ENCODE measurements around the gene CC2D2A.

CC2D2A gene

GRCh38 chr4:15469402-15470127 lies at the start of gene CC2D2A:
Gene CC2D2A, plus strand, starts transcription at chr4:15469882. Its CDS starts 6,051 bp downstream, at chr4:15475933.
- H3K27ac ChIP-seq: no peak within 1 kb of the TSS
- TF ChIP-seq CTCF (IDR thresholded peaks at IDR 0.05): no peak
- H3K27me3 ChIP-seq: peaks cover 36% of the 10 kb centered on the region
- H3K4me3 ChIP-seq (ENCODE audit: low read depth in 1 of 2, low read length in 1 of 2): no peak within 1 kb of the TSS
- H3K4me1 ChIP-seq (ENCODE audit: control insufficient read depth in 1 of 2, insufficient read depth in 1 of 2, low read depth in 1 of 2, low read length in 1 of 2): no peaks in the 10 kb centered on the region
- no peaks in the 10 kb centered on the region for H3K36me3 ChIP-seq
- no peaks in the 10 kb centered on the region for H3K9me3 ChIP-seq

GRCh38 chr4:15420642-15421041 lies 49.0 kb upstream of the CC2D2A start:
- no peak overlapping the region for H3K27ac ChIP-seq
- peaks cover 8% of the 10 kb centered on the region in 2 experiments for H3K4me1 ChIP-seq (ENCODE audit: control insufficient read depth in 1 of 2, insufficient read depth in 1 of 2, low read depth in 1 of 2, low read length in 1 of 2)
- no peak overlapping the region for H3K4me3 ChIP-seq (ENCODE audit: low read depth in 1 of 2, low read length in 1 of 2)
- H3K27me3 ChIP-seq: no peaks in the 10 kb centered on the region
- no peaks in the 10 kb centered on the region for H3K36me3 ChIP-seq
- no peak for TF ChIP-seq CTCF (IDR thresholded peaks at IDR 0.05)
- H3K9me3 ChIP-seq: no peaks in the 10 kb centered on the region

- Histone ChIP-seq H3K27me3 (no peaks in the 10 kb centered on the region), H3K9me3 (no peaks in the 10 kb centered on the region), H3K4me1 (ENCODE audit: control insufficient read depth in 1 of 2, insufficient read depth in 1 of 2, low read depth in 1 of 2, low read length in 1 of 2) (peaks cover 0 to 4% of the 10 kb centered on the region in 2 experiments), H3K36me3 (no peaks in the 10 kb centered on the region), H3K27ac (no peak overlapping the region), H3K4me3 (ENCODE audit: low read depth in 1 of 2, low read length in 1 of 2) (no peak overlapping the region)
- TF ChIP-seq CTCF (IDR thresholded peaks at IDR 0.05): no peak
These were observed 46.4 kb upstream of the CC2D2A start for GRCh38 chr4:15423285-15423711.

- Histone ChIP-seq H3K36me3 (no peaks in the 10 kb centered on the region), H3K4me1 (ENCODE audit: control insufficient read depth in 1 of 2, insufficient read depth in 1 of 2, low read depth in 1 of 2, low read length in 1 of 2) (peaks cover 0 to 11% of the 10 kb centered on the region in 2 experiments), H3K9me3 (no peaks in the 10 kb centered on the region), H3K4me3 (ENCODE audit: low read depth in 1 of 2, low read length in 1 of 2) (no peak overlapping the region), H3K27me3 (no peaks in the 10 kb centered on the region), H3K27ac (no peak overlapping the region)
- no peak for TF ChIP-seq CTCF (IDR thresholded peaks at IDR 0.05)
These were observed 44.2 kb upstream of the CC2D2A start for GRCh38 chr4:15425520-15425919.

GRCh38 chr4:15427161-15427560 lies 42.5 kb upstream of the CC2D2A start:
- H3K27ac ChIP-seq: no peak overlapping the region
- H3K27me3 ChIP-seq: no peaks in the 10 kb centered on the region
- no peak for TF ChIP-seq CTCF (IDR thresholded peaks at IDR 0.05)
- H3K4me1 ChIP-seq (ENCODE audit: control insufficient read depth in 1 of 2, insufficient read depth in 1 of 2, low read depth in 1 of 2, low read length in 1 of 2): peaks cover 0 to 11% of the 10 kb centered on the region in 2 experiments
- H3K9me3 ChIP-seq: no peaks in the 10 kb centered on the region
- no peak overlapping the region for H3K4me3 ChIP-seq (ENCODE audit: low read depth in 1 of 2, low read length in 1 of 2)
- no peaks in the 10 kb centered on the region for H3K36me3 ChIP-seq

Measured in neutrophil (primary cell).